Lung (tissue), 12 donors: ENCODE measurements around the gene ERC2. TPM values are rescaled to one million over a fixed set of nuclear protein-coding genes. Genes with fewer than 3 reads are reported as not detected.
"Not testable (repeated sequence)": the region's sequence is repeated elsewhere in the genome, so short reads cannot be mapped to it uniquely, and the experiment has no call there.

Experiments
- ATAC-seq: fragments of 200-7000 bp; cut with Tn5 transposase; one replicate; pipeline ENCODE4 v1.9.1; 2020; ENCODE audit warnings: moderate number of reproducible peaks; ENCODE audit not compliant: insufficient read depth, low FRiP score
- DNase-seq, 3 donors: peaks; one replicate each; pipeline ENCODE4 v3.0.0-alpha.2; 2013 to 2017
- H3K27ac ChIP-seq, 2 donors: one replicate each; pipeline ENCODE4 v1.5.1; 2013; ENCODE audit warnings: mild to moderate bottlenecking in 2 of 2, moderate library complexity in 2 of 2, control low read depth in 1 of 2, inconsistent platforms in 1 of 2, low read depth in 1 of 2, low read length in 1 of 2
- H3K27me3 ChIP-seq, 3 donors: one replicate each; pipeline ENCODE4 v1.5.1; 2013; ENCODE audit warnings: low read length in 2 of 3; ENCODE audit not compliant: control insufficient read depth in 3 of 3, insufficient read depth in 3 of 3
- H3K36me3 ChIP-seq, 4 donors: one replicate each; pipeline ENCODE4 v1.5.1; 2013; ENCODE audit warnings: low read length in 4 of 4, mild to moderate bottlenecking in 1 of 4, moderate library complexity in 1 of 4; ENCODE audit not compliant: control insufficient read depth in 4 of 4, insufficient read depth in 4 of 4
- H3K4me1 ChIP-seq, 5 donors: one replicate each; pipeline ENCODE4 v1.5.1; 2013; ENCODE audit warnings: low read length in 5 of 5, mild to moderate bottlenecking in 2 of 5, moderate library complexity in 1 of 5; ENCODE audit not compliant: control insufficient read depth in 5 of 5, insufficient read depth in 5 of 5
- H3K4me3 ChIP-seq: one replicate; pipeline ENCODE4 v1.5.1; 2013; ENCODE audit warnings: mild to moderate bottlenecking, control low read depth, moderate library complexity
- H3K9ac ChIP-seq, 2 donors: one replicate each; pipeline ENCODE4 v1.5.1; 2013; ENCODE audit warnings: low read length in 2 of 2, control low read depth in 1 of 2; ENCODE audit not compliant: insufficient read depth in 1 of 2
- H3K9me3 ChIP-seq, 4 donors: one replicate each; pipeline ENCODE4 v1.5.1; 2013; ENCODE audit warnings: low read length in 3 of 4, mild to moderate bottlenecking in 1 of 4, moderate library complexity in 1 of 4; ENCODE audit not compliant: control insufficient read depth in 4 of 4, insufficient read depth in 3 of 4
- WGBS, 2 donors: extraction: QIAGEN DNeasy Blood & Tissue Kit; methylation state at CpG; one replicate each; pipeline ENCODE4 v1.1.7; 2013; 5-methylcytosine and 5-hydroxymethylcytosine counted together
- polyA plus RNA-seq, 2 donors: library from polyadenylated mRNA; stranded (reverse); fragments of 200-250 nt; gene quantifications; one replicate each; pipeline ENCODE4 v1.2.1, GENCODE V29; 2013
- total RNA-seq, 2 donors: library from RNA; depleted of rRNA in 1 of 2; stranded (reverse); fragments of >200 nt in 1 of 2; gene quantifications; one replicate each; pipeline ENCODE4 v1.2.1, GENCODE V29; 2014 to 2021
- TF ChIP-seq, protein P1 (sequence below): IDR thresholded peaks from 2 replicates; pipeline ENCODE4 v1.5.1; 2012; ENCODE audit warnings: mild to moderate bottlenecking; ENCODE audit errors: control extremely low read depth, extremely low read depth
- donor health status: control.
- donor health status: control.
- donor health status: Bipolar disorder and iron deficiency.
- donor health status: healthy.
- donor health status: DM: yes; HTN: yes; CAD: no.

The ERC2 gene
- total and polyA plus RNA-seq, 4 donors, result 0.20 to 3.5 (median 0.97) TPM

DNA sequence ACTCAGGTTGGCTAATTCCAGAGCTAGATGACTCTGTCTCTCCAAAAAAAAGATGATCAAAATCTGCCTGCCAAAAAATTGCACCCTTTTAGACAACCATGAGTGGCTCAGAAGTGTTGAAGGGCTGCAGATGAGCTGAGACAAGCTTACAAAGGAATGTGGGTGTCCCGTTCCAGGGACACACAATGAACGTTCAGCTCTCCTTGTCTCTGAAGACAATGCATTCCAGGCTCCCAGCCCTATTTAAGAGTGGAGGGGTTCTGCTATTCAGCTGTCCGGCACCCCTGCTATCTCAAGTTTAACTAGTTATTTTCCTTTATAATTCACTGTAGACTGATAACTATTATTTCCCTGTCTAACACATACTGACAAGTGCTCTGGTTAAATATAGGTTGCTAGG is 626.1 kb downstream of the ERC2 start:
- TF ChIP-seq, protein P1, sequence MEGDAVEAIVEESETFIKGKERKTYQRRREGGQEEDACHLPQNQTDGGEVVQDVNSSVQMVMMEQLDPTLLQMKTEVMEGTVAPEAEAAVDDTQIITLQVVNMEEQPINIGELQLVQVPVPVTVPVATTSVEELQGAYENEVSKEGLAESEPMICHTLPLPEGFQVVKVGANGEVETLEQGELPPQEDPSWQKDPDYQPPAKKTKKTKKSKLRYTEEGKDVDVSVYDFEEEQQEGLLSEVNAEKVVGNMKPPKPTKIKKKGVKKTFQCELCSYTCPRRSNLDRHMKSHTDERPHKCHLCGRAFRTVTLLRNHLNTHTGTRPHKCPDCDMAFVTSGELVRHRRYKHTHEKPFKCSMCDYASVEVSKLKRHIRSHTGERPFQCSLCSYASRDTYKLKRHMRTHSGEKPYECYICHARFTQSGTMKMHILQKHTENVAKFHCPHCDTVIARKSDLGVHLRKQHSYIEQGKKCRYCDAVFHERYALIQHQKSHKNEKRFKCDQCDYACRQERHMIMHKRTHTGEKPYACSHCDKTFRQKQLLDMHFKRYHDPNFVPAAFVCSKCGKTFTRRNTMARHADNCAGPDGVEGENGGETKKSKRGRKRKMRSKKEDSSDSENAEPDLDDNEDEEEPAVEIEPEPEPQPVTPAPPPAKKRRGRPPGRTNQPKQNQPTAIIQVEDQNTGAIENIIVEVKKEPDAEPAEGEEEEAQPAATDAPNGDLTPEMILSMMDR, result no peak
- H3K27me3 ChIP-seq, result no peaks in the 10 kb centered on the region
- 77 to 78% methylated on average over 3 of the region's 3 CpGs for WGBS, 2 donors
- no peak for DNase-seq
- H3K36me3 ChIP-seq, result no peaks in the 10 kb centered on the region
- H3K9ac ChIP-seq, result no peak overlapping the region
- no peaks in the 10 kb centered on the region for H3K4me1 ChIP-seq
- ATAC-seq, result no peak
- H3K27ac ChIP-seq, result no peak overlapping the region
- peaks cover 0 to 4% (median 0%) of the 10 kb centered on the region in 4 donors for H3K9me3 ChIP-seq
- H3K4me3 ChIP-seq, result no peak overlapping the region

DNA sequence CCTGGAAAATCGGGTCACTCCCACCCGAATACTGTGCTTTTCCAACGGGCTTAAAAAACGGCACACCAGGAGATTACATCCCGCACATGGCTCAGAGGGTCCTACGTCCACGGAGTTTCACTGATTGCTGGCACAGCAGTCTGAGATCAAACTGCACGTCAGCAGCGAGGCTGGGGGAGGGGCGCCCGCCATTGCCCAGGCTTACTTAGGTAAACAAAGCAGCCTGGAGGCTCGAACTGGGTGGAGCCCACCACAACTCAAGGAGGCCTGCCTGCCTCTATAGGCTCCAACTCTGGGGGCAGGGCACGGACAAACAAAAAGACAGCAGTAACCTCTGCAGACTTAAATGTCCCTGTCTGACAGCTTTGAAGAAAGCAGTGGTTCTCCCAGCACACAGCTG is 636.4 kb downstream of the ERC2 start:
- H3K4me1 ChIP-seq, H3K4me3 ChIP-seq, DNase-seq, H3K9ac ChIP-seq, H3K9me3 ChIP-seq, H3K27me3 ChIP-seq, H3K27ac ChIP-seq, ATAC-seq, H3K36me3 ChIP-seq: not testable (repeated sequence)
- 58 to 75% methylated on average over 13 of the region's 13 CpGs for WGBS, 2 donors

DNA sequence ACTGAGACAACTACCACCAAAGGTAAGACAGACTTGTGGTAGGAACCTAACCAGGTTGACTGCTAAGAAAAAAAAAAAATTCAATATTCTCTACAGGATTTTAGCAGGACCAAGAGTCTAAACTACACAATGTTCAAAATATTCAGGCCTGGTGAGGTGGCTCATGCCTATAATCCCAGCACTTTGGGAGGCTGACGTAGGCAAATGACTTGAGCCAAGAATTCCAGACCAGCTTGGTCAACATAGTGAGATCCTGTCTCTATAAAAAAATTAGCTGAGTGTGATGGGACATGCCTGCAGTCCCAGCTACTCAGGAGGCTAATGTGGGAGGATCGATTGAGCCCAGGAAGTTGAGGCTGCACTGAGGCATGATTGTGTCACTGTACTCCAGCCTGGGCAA is 639.6 kb downstream of the ERC2 start:
- Histone ChIP-seq H3K27me3 (no peaks in the 10 kb centered on the region), H3K9ac (no peak overlapping the region), H3K9me3 (no peaks in the 10 kb centered on the region), H3K27ac (no peak overlapping the region), H3K4me1 (peaks cover 0 to 21% (median 0%) of the 10 kb centered on the region in 5 donors), H3K4me3 (no peak overlapping the region), H3K36me3 (no peaks in the 10 kb centered on the region)
- DNase-seq, result no peak
- ATAC-seq, result no peak
- 75 to 81% methylated on average over 2 of the region's 2 CpGs for WGBS, 2 donors
- TF ChIP-seq, protein P1, result no peak

DNA sequence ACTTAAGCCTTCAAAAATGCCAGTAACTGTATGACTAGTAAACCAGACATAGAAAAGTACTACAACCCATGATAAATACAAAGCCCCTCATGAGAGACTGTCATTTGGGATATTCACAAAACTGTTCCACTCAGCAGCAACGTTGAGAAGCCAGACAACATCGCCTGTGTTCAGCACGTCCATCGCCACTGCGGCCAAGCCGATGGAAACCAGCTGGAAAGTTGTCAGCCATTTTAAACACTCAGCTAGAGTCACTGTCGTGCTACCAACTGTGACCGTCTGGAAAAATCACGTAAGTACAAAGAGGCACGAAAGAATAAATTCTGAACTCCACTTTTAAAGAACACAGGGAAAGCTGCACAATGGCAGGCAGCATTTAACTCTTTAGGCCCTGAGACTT is 640.5 kb downstream of the ERC2 start:
- WGBS, 2 donors, result 73 to 82% methylated on average over 10 of the region's 10 CpGs
- Histone ChIP-seq H3K9me3 (no peaks in the 10 kb centered on the region), H3K4me1 (peaks cover 0 to 21% (median 0%) of the 10 kb centered on the region in 5 donors), H3K27ac (no peak overlapping the region), H3K27me3 (no peaks in the 10 kb centered on the region), H3K36me3 (no peaks in the 10 kb centered on the region), H3K9ac (no peak overlapping the region), H3K4me3 (no peak overlapping the region)
- ATAC-seq (no peak), DNase-seq (peak; percentile 70 to 78 (median 76))
- TF ChIP-seq, protein P1, result no peak
